Left lung (tissue), 10 donors: ENCODE measurements around the gene CYB5R3. TPM values are rescaled to one million over a fixed set of nuclear protein-coding genes. Genes with fewer than 3 reads are reported as not detected.
"Not testable (repeated sequence)": the region's sequence is repeated elsewhere in the genome, so short reads cannot be mapped to it uniquely, and the experiment has no call there.

ENCODE experiments used
- ATAC-seq: fragments of 200-7000 bp; cut with Tn5 transposase; one replicate; pipeline ENCODE4 v1.9.1; 2020; ENCODE audit warnings: moderate library complexity
- DNase-seq, 4 donors: peaks; one replicate each; pipeline ENCODE4 v3.0.0-alpha.2; 2013 to 2020
- H3K27ac ChIP-seq, 2 donors: fragments of 200-600 bp; sonication (generic) in 1 of 2; one replicate each; pipeline versions ENCODE4 v1.5.0 to v1.8.0; 2020 to 2021
- H3K27me3 ChIP-seq, 2 donors: fragments of 200-600 bp; sonication (generic) in 1 of 2; one replicate each; pipeline versions ENCODE4 v1.5.0 to v1.8.0; 2020 to 2021
- H3K36me3 ChIP-seq, 2 donors: fragments of 200-600 bp; sonication (generic) in 1 of 2; one replicate each; pipeline versions ENCODE4 v1.5.0 to v1.8.0; 2020 to 2021
- H3K4me1 ChIP-seq, 2 donors: fragments of 200-600 bp; one replicate each; pipeline ENCODE4 v1.8.0; 2021
- H3K4me3 ChIP-seq, 2 donors: fragments of 200-600 bp; sonication (generic) in 1 of 2; one replicate each; pipeline versions ENCODE4 v1.5.0 to v1.8.0; 2020 to 2021; ENCODE audit warnings: mild to moderate bottlenecking in 1 of 2
- H3K9me3 ChIP-seq, 2 donors: fragments of 200-600 bp; sonication (generic) in 1 of 2; one replicate each; pipeline versions ENCODE4 v1.5.0 to v1.8.0; 2020 to 2021
- CTCF ChIP-seq, 2 donors: fragments of 200-600 bp; sonication (generic) in 1 of 2; IDR thresholded peaks; one replicate each; pipeline versions ENCODE4 v1.5.0 to v1.8.0; 2021; ENCODE audit warnings: antibody characterized with exemption in 2 of 2
- intact Hi-C, 2 donors: fragments of 100-400 bp; cut with DNase I; formaldehyde crosslinking; loops; one replicate each; pipeline versions ENCODE4 v1.11.2 to v1.14.2; 2022
- polyA plus RNA-seq, 6 donors: library from polyadenylated mRNA; unstranded; fragments of 120-200 nt; gene quantifications; one replicate each; pipeline ENCODE4 v1.2.1, GENCODE V29; 2013; ENCODE audit not compliant: insufficient read length in 6 of 6
- total RNA-seq, 2 donors: library from RNA; stranded (reverse); fragmentation: NEBNext Ultra II Directional; extraction: Animal tissue kit (Norgen Biotek cat#: 25700); gene quantifications; one replicate each; pipeline ENCODE4 v1.2.1, GENCODE V29; 2021
- donor health status: DM: no; HTN: yes; CAD: no.
- donor health status: DM: no; HTN: no; CAD: no.

CYB5R3 gene
- total and polyA plus RNA-seq, 8 donors = 116 to 265 (median 150) TPM

GRCh38 chr22:42679691-42680090 lies 30.5 kb upstream of the CYB5R3 start:
- Histone ChIP-seq H3K27me3 (no peaks in the 10 kb centered on the region), H3K36me3 (no peaks in the 10 kb centered on the region), H3K9me3 (peaks cover 0 to 6% of the 10 kb centered on the region in 2 donors), H3K4me1 (peaks cover 3 to 58% of the 10 kb centered on the region in 2 donors), H3K4me3 (no peak overlapping the region), H3K27ac (peak overlapping the region in 1 of 2 donors; percentile 78)
- intact Hi-C loops = no loop called here
- TF ChIP-seq CTCF (IDR thresholded peaks at IDR 0.05) = no peak
- ATAC-seq (no peak), DNase-seq (no peak)

DNA sequence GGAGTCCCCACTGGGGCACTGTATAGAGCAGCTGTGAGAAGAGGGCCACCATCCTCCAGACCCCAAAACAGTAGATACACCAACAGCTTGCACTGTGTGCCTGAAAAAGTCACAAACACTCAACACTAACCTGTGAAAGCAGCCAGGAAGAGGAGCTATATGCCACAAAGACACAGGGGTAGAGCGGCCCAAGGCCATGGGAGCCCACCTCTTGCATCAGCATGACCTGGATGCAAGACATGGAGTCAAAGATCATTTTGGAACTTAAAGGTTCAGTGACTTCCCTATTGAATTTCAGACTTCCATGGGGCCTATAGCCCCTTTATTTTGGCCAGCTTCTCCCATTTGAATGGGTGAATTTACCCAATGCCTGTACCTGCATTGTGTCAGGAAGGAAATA lies 29.7 kb upstream of the CYB5R3 start:
- intact Hi-C loops = no loop called here
- Histone ChIP-seq H3K4me3 (no peak overlapping the region), H3K27ac (peak overlapping the region in 1 of 2 donors; percentile 5), H3K4me1 (peaks cover 6 to 58% of the 10 kb centered on the region in 2 donors), H3K27me3 (no peaks in the 10 kb centered on the region), H3K36me3 (no peaks in the 10 kb centered on the region), H3K9me3 (peaks cover 0 to 6% of the 10 kb centered on the region in 2 donors)
- DNase-seq (no peak), ATAC-seq (no peak)
- TF ChIP-seq CTCF (IDR thresholded peaks at IDR 0.05) = no peak

DNA sequence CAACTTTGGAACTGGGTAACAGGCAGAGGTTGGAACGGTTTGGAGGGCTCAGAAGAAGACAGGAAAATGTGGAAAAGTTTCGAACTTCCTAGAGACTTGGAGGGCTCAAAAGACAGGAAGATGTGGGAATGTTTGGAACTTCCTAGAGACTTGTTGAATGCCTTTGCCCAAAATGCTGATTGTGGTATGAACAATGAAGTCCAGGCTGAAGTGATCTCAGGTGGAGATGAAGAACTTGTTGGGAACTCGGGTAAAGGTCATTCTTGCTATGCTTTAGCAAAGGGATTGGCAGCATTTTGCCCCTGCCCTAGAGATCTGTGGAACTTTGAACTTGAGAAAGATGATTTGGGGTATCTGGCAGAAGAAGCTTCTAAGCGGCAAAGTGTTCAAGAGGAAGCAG lies 28.7 kb upstream of the CYB5R3 start:
- H3K27me3 ChIP-seq, H3K9me3 ChIP-seq, DNase-seq, ATAC-seq, intact Hi-C loops, H3K36me3 ChIP-seq, H3K4me3 ChIP-seq: not testable (repeated sequence)
- peaks cover 9 to 58% of the 10 kb centered on the region in 2 donors for H3K4me1 ChIP-seq
- H3K27ac ChIP-seq = peak overlapping the region in 1 of 2 donors; percentile 5

GRCh38 chr22:42676059-42676607 lies 26.9 kb upstream of the CYB5R3 start:
- TF ChIP-seq CTCF (IDR thresholded peaks at IDR 0.05) = no peak
- intact Hi-C loops = no loop called here
- H3K9me3 ChIP-seq = peaks cover 0 to 6% of the 10 kb centered on the region in 2 donors
- H3K36me3 ChIP-seq = no peaks in the 10 kb centered on the region
- peak overlapping the region; percentile 35 to 57 for H3K27ac ChIP-seq
- peaks cover 6 to 52% of the 10 kb centered on the region in 2 donors for H3K4me1 ChIP-seq
- ATAC-seq = peak; percentile 10
- no peak overlapping the region for H3K4me3 ChIP-seq
- peak in 1 of 4 donors; percentile 63 for DNase-seq
- H3K27me3 ChIP-seq = no peaks in the 10 kb centered on the region

GRCh38 chr22:42673898-42674401 lies 24.8 kb upstream of the CYB5R3 start:
- peaks cover 6 to 40% of the 10 kb centered on the region in 2 donors for H3K4me1 ChIP-seq
- no peaks in the 10 kb centered on the region for H3K27me3 ChIP-seq
- peak; percentile 58 for ATAC-seq
- no peaks in the 10 kb centered on the region for H3K36me3 ChIP-seq
- H3K27ac ChIP-seq = no peak overlapping the region
- H3K9me3 ChIP-seq = peaks cover 0 to 6% of the 10 kb centered on the region in 2 donors
- TF ChIP-seq CTCF (IDR thresholded peaks at IDR 0.05) = no peak
- intact Hi-C loops = no loop called here
- no peak overlapping the region for H3K4me3 ChIP-seq
- DNase-seq = no peak

- not testable (repeated sequence) for H3K27ac ChIP-seq, ATAC-seq, DNase-seq
These were observed 23.9 kb upstream of the CYB5R3 start for GRCh38 chr22:42673071-42673470.

More at GRCh38 chr22:42673071-42673470, 23.9 kb upstream of the CYB5R3 start:
- H3K4me3 ChIP-seq, H3K9me3 ChIP-seq, intact Hi-C loops, H3K27me3 ChIP-seq, H3K36me3 ChIP-seq: not testable (repeated sequence)
- peaks cover 6 to 40% of the 10 kb centered on the region in 2 donors for H3K4me1 ChIP-seq
